Activated CD4-positive, CD25-positive, alpha-beta regulatory T cell treated with anti-CD3 and anti-CD28 coated beads, Interleukin-2, amount 50 U/mL, for 24 hours (primary cell): ENCODE data around the gene PTGS1.
"Not testable (repeated sequence)": the region's sequence is repeated elsewhere in the genome, so short reads cannot be mapped to it uniquely, and the experiment has no call there.

Source experiments
- ATAC-seq, 2 donors: fragments of 150-1000 bp; cut with Tn5 transposase; one replicate each; pipeline ENCODE4 v1.10.0; 2021; ENCODE audit warnings: mild to moderate bottlenecking in 1 of 2, moderate library complexity in 1 of 2

PTGS1 gene

DNA sequence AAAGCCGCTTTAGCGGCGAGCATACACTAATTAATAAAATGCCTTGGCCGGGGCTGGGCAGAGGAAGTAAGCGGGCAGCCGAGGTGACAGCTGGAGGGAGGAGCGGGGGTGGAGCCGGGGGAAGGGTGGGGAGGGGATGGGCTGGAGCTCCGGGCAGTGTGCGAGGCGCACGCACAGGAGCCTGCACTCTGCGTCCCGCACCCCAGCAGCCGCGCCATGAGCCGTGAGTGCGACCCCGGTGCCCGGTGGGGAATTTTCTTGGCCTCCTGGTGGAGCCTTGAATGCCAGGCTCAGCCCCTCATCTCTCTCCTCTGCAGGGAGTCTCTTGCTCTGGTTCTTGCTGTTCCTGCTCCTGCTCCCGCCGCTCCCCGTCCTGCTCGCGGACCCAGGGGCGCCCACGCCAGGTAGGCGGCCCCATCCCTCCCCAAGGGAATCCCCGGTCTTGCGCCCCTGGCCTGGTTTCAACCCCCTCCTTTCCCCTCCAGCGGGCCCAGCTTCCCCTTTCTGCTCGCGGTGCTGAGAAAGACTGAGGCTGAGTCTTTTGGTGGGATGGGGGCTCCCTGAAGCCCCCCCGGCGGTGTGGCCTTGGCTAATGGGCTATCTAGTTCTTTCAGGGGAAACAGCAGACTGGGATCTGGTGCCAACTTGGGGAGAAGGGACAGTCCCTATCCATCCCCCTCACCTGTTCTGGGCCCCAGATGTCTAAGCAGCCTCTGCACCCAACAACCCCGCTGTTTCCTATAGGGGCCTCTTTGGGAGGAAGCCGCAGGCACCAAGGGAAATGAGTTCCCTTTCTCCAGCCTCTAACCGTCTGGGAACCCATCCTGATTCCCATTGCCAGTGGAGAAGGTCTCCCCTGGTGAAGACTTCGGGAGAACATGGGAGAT lies at the start of gene PTGS1:
TSS of gene PTGS1 (plus strand) at position 156 of the 887 bp plus-strand sequence. CDS start at position 217, 61 bp downstream.
- peak; percentile 24 to 38 for ATAC-seq

DNA sequence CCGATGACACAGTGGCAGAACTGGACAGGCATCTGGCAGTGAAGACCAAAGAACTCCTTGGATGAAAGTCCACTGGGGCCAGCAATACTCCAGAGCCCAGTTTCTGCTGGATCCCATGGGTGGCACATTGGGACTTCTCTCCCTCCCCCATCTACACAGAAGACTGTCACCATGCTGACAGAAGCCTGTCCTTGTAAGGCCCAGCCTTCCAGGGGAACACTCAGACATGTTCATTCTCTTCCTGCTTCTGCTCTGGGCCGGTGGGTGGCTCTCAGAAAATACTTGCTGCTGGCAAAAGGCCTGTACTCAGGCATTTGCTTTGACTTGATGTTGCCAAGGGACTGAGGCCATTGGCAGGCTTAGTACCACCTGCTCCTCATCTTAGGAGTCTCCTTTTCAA lies 48.3 kb upstream of the PTGS1 start:
- ATAC-seq = no peak

DNA sequence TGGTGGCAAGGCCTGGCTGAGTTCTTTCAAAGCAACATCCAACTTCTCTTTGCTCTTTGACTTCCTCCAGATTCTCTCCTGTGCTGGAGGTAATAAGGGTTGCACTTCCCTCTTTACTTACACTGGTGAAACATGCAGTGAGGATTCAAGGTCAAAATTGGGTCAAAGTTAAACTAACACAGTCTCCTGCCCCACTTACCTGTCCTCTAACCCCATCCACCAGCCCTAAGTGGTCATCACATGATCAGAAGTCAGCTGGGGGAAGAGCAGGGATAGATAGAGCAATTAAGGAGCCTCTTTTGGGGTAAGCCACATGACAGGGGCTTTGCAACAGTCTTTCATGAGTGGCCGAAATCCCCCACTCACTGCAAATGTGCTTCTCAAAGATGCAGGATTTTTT lies 46.2 kb upstream of the PTGS1 start:
- ATAC-seq = not testable (repeated sequence)

DNA sequence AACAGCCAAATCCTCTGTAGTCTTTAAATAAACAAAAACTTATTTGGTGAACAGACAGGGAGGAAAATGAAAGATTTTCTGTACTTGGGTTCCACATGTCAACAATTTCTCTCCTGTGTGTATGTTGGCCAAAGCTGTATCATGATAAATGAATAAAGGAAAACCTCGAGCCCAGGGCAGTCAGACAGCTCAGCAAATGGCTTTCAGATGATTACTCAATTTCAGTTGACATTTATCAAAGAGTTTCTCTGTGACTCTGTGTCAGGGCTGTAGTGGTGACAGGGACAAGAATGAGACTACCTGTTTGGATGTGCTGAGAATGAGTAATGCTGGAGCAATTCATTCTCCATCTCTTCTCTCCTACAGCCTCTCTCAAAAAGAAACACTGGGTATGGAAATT lies 45.7 kb upstream of the PTGS1 start:
- peak; percentile 21 to 58 for ATAC-seq

DNA sequence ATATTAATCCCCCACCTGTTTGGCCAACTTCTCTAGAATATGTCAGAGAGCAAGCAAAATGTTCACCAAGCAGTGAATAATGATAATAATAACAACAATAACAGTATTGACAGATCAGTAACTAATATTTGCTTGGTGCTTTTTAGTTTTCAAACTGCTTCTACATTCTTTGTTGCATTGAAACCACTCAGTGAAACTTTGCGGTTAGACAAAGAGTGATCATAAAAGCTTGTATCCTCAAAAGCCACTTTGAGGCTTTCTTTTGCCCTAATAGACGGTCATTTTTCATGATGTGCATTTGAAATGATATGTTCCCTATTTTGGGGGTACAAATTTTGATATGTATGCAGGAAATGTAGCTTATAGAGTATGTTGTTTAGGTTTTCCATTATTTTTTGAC lies 43.6 kb upstream of the PTGS1 start:
- no peak for ATAC-seq

DNA sequence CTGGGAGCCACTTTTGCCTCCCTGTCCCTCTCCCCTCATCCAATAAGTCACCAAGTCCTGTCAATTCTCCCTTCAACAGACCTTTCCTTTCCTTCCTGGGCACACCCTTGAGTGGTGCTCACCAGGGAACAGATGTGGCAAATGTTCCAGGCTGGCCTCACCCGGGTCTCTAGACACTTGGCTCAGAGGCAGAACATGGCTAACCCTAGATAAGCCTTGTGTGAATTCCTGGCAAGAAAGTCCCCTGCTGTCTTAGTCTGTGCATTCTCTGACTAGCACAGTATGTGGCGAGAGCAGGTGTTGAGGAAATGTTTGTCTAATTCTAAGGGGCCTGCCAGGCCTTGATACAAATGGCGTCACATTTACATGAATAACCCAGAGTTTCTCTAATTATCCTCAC lies 41.2 kb upstream of the PTGS1 start:
- ATAC-seq = no peak

DNA sequence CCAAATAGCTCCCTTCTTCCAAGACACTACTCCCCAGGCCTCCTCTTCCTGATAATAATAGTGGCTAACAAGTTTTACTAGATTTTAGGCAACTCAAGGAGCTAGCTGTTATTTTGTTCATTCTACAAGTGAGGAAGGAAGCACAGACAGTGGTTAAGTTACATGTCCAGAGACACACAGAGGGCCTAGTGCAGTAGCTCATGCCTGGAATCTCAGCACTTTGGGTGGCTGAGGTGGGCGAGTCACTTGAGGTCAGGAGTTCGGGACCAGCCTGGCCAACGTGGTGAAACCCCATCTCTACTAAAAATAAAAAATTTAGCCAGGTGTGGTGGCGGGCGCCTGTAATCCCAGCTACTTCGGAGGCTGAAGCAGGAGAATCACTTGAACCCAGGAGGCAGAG lies 40.4 kb upstream of the PTGS1 start:
- not testable (repeated sequence) for ATAC-seq

DNA sequence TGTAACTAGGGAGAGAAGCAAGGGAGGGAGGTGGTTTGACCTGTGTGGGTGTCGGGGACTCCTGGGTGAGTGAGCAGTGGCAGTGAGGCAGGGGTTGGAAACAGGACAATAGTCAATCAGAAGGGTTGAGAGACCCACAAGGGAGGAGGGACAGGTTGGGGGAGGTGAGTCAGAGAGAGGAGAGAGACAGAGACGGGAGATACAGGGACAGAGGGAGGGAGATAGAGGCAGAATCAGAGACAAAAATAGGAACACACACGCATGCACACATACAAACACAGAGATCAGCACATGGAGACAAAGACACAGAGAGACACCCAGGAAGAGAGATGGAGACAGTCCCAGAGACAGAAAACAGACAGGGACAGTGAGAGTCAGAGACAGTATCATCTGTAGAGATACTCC lies 39.3 kb upstream of the PTGS1 start:
- ATAC-seq = no peak

DNA sequence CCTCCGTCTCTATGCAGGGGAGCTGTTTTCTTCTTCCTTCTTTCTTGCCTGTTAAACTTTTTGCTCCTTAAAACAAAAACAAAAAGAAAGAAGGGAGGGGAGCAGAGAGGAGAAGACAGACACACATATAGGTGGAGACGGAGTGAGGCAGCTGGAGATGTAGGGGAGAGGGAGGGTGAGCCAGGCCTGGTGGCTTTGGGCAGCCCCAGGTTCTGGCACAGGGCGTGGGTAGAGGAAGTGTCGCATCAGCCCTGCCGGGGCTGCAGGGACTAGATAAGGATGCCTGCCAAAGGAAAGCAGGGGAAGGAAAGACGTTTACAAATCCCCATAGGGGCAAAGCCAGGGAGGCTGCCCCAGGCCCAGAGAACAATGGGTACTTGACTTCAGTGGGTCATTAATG lies 38.7 kb upstream of the PTGS1 start:
- ATAC-seq = peak in 1 of 2 donors; percentile 10

DNA sequence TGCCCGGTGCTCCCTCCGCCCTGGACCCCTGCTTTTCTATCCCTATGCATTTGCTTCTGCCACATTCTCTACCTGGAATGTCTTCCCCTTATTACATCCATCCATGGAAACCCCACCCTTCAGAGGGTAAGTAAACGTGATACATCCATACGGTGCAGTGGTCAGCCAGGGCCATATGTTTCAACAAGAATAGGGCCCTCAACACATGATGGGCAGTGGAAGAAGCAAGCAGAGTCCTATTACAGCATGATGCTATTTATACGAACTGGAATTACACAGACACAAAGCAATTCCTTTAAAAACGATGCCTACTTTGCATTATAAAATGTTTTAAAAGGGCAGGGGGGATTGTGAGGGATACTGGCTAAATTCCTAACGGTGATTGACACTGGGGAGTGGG lies 38.2 kb upstream of the PTGS1 start:
- ATAC-seq = no peak

DNA sequence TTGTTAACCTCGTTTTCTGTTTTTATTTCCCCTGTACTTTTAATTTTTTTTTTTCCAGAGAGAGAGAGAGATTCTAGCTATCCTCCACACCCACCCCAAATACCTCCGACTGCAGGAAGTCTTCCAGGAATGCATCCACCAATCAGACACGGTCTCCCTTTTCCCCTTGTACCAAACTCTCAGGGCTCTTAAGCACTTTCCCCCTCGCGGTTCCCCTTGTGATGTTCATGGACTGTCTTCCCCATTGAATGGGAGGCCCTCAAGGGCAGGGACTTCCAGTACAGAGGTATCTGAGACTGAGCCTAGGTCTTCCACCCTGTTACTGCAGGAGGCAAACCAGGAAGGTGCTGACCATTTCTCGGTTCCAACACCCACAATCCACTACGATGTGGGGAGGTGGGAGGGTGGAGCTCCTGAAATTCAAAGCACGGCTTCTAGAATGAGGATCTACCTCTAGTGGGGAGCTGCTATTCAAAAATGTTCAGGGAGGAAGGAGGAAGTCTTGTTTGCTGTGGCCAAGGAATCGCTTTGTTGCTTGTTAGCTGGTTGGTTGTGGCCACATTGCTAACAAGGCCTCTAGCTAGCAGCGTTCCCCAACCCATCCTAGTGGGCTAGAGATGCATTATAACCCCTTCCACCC lies 37.5 kb upstream of the PTGS1 start:
- ATAC-seq = no peak

DNA sequence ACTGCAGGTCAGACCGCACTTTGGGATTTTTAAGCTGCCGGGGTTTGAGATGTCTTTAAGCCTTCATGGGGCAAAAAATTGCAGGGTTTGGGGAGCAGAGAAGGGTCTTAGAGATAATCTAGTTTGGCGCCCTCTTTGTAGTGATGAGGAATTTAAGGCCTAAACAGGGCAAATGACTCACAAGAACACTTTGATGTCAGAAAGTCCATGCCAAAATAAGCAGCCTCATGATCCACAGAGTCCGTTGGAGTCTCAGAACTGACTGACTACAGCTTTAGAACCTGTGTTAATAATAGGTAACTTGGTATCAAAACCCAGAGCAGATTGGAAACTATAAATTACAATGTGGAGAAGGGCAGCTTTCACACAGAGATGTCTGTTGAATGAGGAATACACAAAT lies 35.9 kb upstream of the PTGS1 start:
- no peak for ATAC-seq

DNA sequence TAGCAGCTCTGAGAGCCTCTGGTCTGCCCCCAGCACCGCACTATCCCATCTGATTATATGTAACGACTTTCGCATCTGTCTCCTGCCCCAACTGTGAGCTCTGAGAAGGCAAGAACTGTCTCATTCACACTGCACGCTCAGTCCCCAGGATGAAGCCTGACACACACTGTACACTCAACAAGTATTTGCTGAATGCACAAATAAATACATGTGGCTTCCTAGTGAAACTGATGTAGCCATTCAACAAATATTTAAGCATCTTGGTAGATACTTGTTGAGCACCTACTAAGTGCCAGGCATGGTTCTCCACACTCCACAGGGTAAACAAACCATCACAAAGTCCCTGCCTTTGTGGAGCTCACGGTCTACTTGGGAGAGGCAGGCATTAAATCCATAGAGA lies 34.6 kb upstream of the PTGS1 start:
- no peak for ATAC-seq

DNA sequence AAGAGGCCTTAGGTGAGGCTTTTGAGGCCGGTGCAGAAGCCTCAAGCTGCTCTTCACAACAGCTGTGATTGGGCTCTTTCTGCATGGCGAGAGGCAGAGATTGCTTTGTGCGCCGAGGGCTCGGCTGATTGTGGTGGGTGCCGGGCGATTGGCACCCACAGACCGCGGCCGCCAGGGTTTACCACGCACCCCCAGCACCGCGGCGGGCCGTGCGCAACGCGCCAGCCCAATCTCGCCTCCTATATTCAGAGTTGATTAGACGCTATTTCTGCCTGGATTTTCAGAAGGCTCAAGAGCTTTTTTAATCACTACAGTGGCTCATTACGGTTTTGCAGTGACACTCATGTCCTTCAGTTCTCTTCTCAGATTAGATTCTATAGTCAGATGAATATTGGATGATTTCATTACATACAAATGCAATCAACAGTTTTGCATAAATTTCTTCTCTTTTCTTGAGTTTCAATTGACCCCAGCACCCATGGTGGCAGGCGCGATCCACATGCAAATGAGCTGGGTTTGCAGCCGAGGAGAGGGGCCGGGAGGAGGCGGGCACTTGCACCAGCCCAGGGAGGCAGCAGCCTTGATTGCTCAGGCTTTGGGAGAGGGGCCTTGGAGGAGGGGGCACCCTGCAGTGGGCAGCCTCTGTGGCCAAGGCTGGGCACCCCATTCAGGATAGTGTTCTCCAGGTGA lies 33.8 kb upstream of the PTGS1 start:
- ATAC-seq = no peak

DNA sequence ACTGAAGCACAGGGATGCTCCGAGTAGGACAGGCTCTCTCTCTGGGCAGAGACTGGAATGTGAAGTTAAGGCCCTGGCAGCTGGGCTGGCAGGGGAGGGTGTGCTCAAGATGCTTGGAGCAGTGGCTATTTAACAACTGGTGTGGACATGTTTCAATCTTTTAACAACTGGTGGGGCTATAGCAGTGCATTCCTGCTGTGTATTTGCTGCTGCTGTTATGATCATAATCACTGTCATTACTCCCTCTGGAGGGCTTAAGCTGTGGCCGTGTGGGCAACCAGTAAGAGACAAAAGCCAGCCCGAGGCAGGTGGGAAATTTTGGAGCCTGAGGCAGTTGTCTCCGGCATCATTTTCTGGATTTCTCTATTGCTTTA lies 33.3 kb upstream of the PTGS1 start:
- ATAC-seq = no peak

DNA sequence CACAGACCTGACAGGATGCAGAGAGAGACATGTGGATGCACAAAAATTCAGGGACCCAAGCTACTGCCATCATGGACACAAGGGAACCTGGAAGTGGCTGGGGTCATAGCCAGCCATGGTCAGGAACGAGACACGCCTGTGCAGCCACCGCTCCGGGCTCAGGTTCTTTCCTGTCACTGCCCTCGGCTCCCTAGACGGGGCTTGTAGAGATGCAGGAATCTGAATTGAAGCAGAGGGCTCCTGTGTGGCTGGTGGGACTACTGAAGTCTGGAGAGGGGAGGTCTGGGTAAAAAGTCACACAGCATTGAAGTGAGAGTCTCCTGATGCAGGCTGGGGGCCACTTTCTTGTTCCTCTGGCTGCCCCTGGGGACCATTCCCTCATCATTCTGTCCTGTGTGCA lies 32.3 kb upstream of the PTGS1 start:
- no peak for ATAC-seq

DNA sequence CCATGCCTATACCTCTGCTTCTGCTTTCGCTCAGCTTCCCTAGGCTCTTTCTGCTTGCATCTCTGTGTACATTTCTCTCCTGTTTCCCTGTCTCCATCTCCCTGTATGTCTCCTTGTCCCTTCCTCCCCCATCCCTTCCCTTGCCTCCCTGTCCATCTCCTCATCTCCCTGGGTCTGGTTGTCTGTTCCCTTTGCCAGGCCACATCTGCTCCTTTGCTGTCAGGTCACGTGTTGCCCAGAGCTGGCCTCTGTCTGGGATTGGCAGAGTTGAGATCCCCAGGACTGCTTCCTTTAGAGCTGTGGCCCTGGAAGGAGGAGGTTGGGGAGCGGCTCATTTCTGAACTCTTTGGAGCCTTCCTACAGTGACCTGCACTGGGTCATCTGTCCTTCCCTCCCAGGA lies 31.8 kb upstream of the PTGS1 start:
- ATAC-seq = no peak

DNA sequence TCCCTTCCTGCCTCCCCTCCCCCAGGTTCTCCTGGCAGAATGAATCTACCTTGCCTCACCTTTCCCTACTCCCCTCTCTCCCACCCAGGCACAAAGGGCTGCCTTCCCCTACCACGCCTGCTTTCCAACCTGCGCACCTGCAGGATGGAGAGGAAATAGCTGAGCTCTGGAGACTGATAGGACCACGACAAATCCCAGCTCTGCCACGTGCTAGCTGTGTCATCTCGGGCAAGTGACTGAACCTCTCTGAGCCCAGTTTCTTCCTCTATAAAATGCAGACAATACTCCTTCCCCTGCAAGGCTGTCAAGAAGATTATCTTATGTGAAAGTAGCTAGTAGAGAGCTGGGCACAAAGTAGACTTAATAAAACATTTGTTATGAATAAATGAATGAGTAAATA lies 31.2 kb upstream of the PTGS1 start:
- no peak for ATAC-seq

DNA sequence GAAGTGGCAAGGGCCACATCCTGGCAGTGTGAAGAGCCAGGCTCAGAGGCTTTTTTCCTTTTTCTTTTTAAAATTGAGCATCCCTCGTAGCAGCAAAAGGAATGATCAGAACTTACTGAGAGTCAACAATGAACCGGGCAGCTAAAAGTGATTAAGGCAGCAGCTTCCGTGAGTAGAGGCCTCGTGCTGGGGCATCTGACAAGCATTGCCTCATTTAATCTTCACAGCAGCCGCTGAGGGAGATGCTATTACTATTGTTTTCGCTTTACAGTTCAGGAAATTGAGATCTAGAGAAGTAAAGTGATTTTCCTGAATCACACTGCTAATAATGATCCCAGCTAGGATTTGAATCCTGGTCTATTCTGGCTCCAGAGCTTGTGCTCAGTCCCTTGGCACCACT lies 30.7 kb upstream of the PTGS1 start:
- ATAC-seq = no peak

DNA sequence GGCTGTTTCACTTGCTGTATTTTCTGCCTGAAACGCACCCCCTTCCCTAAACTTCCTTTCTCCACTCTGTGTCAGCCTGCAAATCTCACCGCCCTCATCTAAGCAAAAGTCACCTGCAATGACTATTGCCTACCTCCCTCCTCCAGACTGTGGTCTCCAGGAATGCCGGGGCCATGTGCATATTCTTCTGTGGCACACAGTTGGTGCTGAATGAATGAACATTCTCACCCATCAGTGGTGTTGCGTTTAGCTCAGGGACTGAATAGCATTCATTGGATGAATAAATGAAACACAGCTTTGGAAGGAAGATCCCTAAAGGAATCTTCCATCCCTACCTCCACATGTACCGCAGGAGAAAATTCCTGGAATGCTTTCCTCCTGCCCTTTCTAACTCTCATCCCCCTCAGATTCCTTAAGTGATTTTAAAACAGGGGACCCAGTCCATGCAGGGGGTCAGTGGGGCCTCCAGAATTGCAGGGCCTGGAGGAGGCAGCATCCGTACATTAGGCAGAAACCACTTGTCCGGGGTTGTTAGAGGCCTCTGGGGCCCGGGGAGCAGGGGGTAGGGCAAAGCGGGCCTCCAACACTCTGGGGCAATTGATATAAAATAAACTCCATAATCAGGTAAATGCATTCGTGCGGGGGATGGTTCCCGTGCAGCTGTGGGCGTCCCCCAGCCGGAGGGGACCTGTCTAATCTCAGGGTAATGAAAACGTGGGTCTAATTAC lies 28.3 kb upstream of the PTGS1 start:
- no peak for ATAC-seq

DNA sequence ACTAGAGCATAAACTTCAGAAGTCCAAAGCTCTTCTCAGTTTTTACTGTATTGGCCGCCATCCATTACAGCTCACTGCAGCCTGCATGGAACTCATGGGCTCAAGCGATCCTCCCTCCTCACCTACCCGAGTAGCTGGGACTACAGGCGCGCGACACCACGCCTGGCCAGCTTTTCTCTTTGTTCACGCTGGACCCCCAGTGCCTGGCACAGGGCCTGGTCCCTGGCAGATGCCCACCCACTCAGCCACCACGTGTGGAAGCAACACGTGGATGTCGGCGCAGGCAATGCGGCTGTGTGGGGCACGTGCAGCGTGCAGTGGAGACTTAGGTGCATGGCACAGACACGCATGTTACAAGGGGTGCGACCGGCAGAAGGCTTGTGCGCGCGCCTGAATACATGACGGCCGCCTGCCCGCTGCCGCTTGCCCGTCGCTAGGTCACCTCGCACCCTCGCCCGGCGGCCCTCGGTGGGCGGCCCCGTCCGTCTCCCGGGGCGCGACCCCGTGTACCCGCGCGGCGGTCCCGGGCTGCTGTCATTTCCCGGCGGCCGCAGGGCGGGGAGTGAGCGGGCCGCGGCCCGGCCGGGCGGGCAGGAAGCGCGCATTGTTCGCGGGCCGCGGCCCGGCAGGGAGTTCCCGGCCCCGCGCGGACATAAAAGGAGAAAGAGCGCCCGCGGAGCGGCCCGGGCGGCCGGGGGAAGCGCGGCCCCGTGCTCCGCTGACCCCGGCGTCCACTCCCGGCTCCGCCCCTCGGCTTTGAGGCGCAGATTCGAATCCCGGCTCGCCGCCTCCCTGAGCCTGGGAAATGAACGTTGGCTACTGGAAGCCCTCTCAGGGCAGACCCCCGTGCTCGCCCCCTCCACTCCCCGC lies 24.1 kb upstream of the PTGS1 start:
- ATAC-seq = no peak
